Measurements from ENCODE around the gene SCUBE3.

- TF ChIP-seq ZKSCAN5 (CRISPR knock-in tag; IDR thresholded peaks at IDR 0.05): no peak
- no peak for TF ChIP-seq PATZ1 (CRISPR knock-in tag; IDR thresholded peaks at IDR 0.05)
- TF ChIP-seq PHF8 (CRISPR knock-in tag; IDR thresholded peaks at IDR 0.05): no peak
- no peak for TF ChIP-seq ZBTB7B (CRISPR knock-in tag; IDR thresholded peaks at IDR 0.05)
- no peak for TF ChIP-seq ZC3H4 (CRISPR knock-in tag; IDR thresholded peaks at IDR 0.05; ENCODE audit: borderline replicate concordance)
These were observed 65.0 kb downstream of the SCUBE3 start for GRCh38 chr6:35278708-35279107.
